Vagina (tissue), 2 donors: ENCODE data around the gene TEAD3. TPM values are rescaled to one million over a fixed set of nuclear protein-coding genes. Genes with fewer than 3 reads are reported as not detected.

Experiments used
- DNase-seq, 2 donors: peaks; one replicate each; pipeline ENCODE4 v3.0.0-alpha.2; 2017; ENCODE audit errors: extremely low spot score in 2 of 2
- H3K27ac ChIP-seq: fragments of 200-600 bp; sonication (generic); one replicate; pipeline ENCODE4 v1.5.1; 2019
- H3K27me3 ChIP-seq: fragments of 200-600 bp; sonication (generic); one replicate; pipeline ENCODE4 v1.5.1; 2019
- H3K36me3 ChIP-seq, 2 donors: fragments of 200-600 bp; sonication (generic); one replicate each; pipeline ENCODE4 v1.5.1; 2017 to 2019
- H3K4me1 ChIP-seq: fragments of 200-600 bp; sonication (generic); one replicate; pipeline ENCODE4 v1.5.1; 2019
- H3K4me3 ChIP-seq, 2 donors: fragments of 200-600 bp; sonication (generic); 1 replicate in 1 of 2; 2 replicates in 1 of 2; pipeline ENCODE4 v1.5.1; 2016 to 2019
- H3K9me3 ChIP-seq: fragments of 200-600 bp; sonication (generic); one replicate; pipeline ENCODE4 v1.5.1; 2019
- CTCF ChIP-seq, 3 experiments: fragments of 450-650 bp in 2 of 3; fragments of 200-600 bp in 1 of 3; sonication (generic) in 1 of 3; IDR thresholded peaks; one replicate each; pipeline ENCODE4 v1.5.1; 2017 to 2019; ENCODE audit warnings: antibody characterized with exemption in 3 of 3, mild to moderate bottlenecking in 2 of 3, moderate library complexity in 2 of 3
- POLR2A ChIP-seq, 2 donors: fragments of 450-650 bp; IDR thresholded peaks; one replicate each; pipeline ENCODE4 v1.6.1; 2017; ENCODE audit warnings: antibody characterized with exemption in 2 of 2, mild to moderate bottlenecking in 2 of 2, moderate library complexity in 2 of 2
- POLR2AphosphoS5 ChIP-seq, 2 donors: sonication (generic); formaldehyde crosslinking; IDR thresholded peaks; one replicate each; pipeline ENCODE4 v1.9.0; 2017; ENCODE audit warnings: antibody characterized with exemption in 2 of 2, mild to moderate bottlenecking in 2 of 2, low read depth in 1 of 2; ENCODE audit not compliant: insufficient read depth in 1 of 2
- intact Hi-C: fragments of 100-400 bp; cut with DNase I; formaldehyde crosslinking; loops from one replicate; pipeline ENCODE4 v1.15.1; 2023
- total RNA-seq: library from RNA; depleted of rRNA; stranded (reverse); fragments of >200 nt; gene quantifications from one replicate; pipeline ENCODE4 v1.2.3, GENCODE V29; 2016

The TEAD3 gene
- total RNA-seq, 1 donor from 2014 or later: 29.0 TPM

GRCh38 chr6:35512740-35513139 is 15.9 kb upstream of the TEAD3 start, which contains the start of gene TULP1:
Gene TULP1 (minus strand): TSS chr6:35512896. CDS start chr6:35512858, 38 bp downstream.
- Histone ChIP-seq H3K4me1 (peaks cover 15% of the 10 kb centered on the region), H3K36me3 (no peaks in the 10 kb centered on the region), H3K9me3 (no peaks in the 10 kb centered on the region), H3K27me3 (no peaks in the 10 kb centered on the region), H3K4me3 (peak within 1 kb of the TSS; percentile 31 to 41), H3K27ac (no peak within 1 kb of the TSS)
- TF ChIP-seq POLR2AphosphoS5 (IDR thresholded peaks at IDR 0.05; ENCODE audit: insufficient read depth in 1 of 2, low read depth in 1 of 2) (no peak), POLR2A (IDR thresholded peaks at IDR 0.05) (no peak), CTCF (IDR thresholded peaks at IDR 0.05) (no peak)
- intact Hi-C loops: no loop called here
- DNase-seq: no peak

GRCh38 chr6:35512006-35512405 is 15.1 kb upstream of the TEAD3 start:
- Histone ChIP-seq H3K36me3 (no peaks in the 10 kb centered on the region), H3K9me3 (no peaks in the 10 kb centered on the region), H3K27ac (no peak overlapping the region), H3K4me3 (peak overlapping the region; percentile 31 to 41), H3K27me3 (no peaks in the 10 kb centered on the region), H3K4me1 (peaks cover 15% of the 10 kb centered on the region)
- no peak for TF ChIP-seq POLR2AphosphoS5 (IDR thresholded peaks at IDR 0.05; ENCODE audit: insufficient read depth in 1 of 2, low read depth in 1 of 2)
- TF ChIP-seq POLR2A (IDR thresholded peaks at IDR 0.05): no peak
- no peak for TF ChIP-seq CTCF (IDR thresholded peaks at IDR 0.05)
- intact Hi-C loops: no loop called here
- DNase-seq: no peak

GRCh38 chr6:35511562-35511941 is 14.7 kb upstream of the TEAD3 start:
- intact Hi-C loops: no loop called here
- Histone ChIP-seq H3K4me1 (peaks cover 15% of the 10 kb centered on the region), H3K36me3 (no peaks in the 10 kb centered on the region), H3K27me3 (no peaks in the 10 kb centered on the region), H3K9me3 (no peaks in the 10 kb centered on the region), H3K27ac (no peak overlapping the region), H3K4me3 (peak overlapping the region; percentile 31 to 41)
- TF ChIP-seq CTCF (IDR thresholded peaks at IDR 0.05) (no peak), POLR2AphosphoS5 (IDR thresholded peaks at IDR 0.05; ENCODE audit: insufficient read depth in 1 of 2, low read depth in 1 of 2) (no peak), POLR2A (IDR thresholded peaks at IDR 0.05) (no peak)
- DNase-seq: no peak

- Histone ChIP-seq H3K36me3 (no peaks in the 10 kb centered on the region), H3K4me1 (peaks cover 19% of the 10 kb centered on the region), H3K9me3 (no peaks in the 10 kb centered on the region), H3K4me3 (peak overlapping the region in 1 of 2 donors; percentile 41), H3K27me3 (no peaks in the 10 kb centered on the region), H3K27ac (no peak overlapping the region)
- no peak for DNase-seq
- TF ChIP-seq CTCF (IDR thresholded peaks at IDR 0.05) (no peak), POLR2A (IDR thresholded peaks at IDR 0.05) (no peak), POLR2AphosphoS5 (IDR thresholded peaks at IDR 0.05; ENCODE audit: insufficient read depth in 1 of 2, low read depth in 1 of 2) (no peak)
- intact Hi-C loops: no loop called here
Observed at GRCh38 chr6:35510916-35511561, 14.2 kb upstream of the TEAD3 start.

- Histone ChIP-seq H3K4me1 (peaks cover 22% of the 10 kb centered on the region), H3K9me3 (no peaks in the 10 kb centered on the region), H3K4me3 (no peak overlapping the region), H3K27me3 (no peaks in the 10 kb centered on the region), H3K36me3 (no peaks in the 10 kb centered on the region), H3K27ac (no peak overlapping the region)
- intact Hi-C loops: no loop called here
- TF ChIP-seq CTCF (IDR thresholded peaks at IDR 0.05) (no peak), POLR2A (IDR thresholded peaks at IDR 0.05) (no peak), POLR2AphosphoS5 (IDR thresholded peaks at IDR 0.05; ENCODE audit: insufficient read depth in 1 of 2, low read depth in 1 of 2) (no peak)
- no peak for DNase-seq
Observed at GRCh38 chr6:35508542-35508941, 11.7 kb upstream of the TEAD3 start.
